ENCODE measurements around the gene CTIF. TPM values are rescaled to one million over a fixed set of nuclear protein-coding genes. Genes with fewer than 3 reads are reported as not detected.

Gene CTIF
- total RNA-seq, 1 experiment from 2014 or later: 5.8 TPM

- no peaks in the 10 kb centered on the region for H3K9me3 ChIP-seq (ENCODE audit: low read length)
- H3K9me2 ChIP-seq (replicated peaks; ENCODE audit: low read length): no peaks in the 10 kb centered on the region
- TF ChIP-seq CTCF (conservative IDR thresholded peaks at IDR 0.05; ENCODE audit: low read depth, low read length) (no peak), EZH2 (IDR thresholded peaks at IDR 0.05; ENCODE audit: low read length, unreplicated experiment) (no peak), EZH2phosphoT487 (IDR thresholded peaks at IDR 0.05; ENCODE audit: borderline replicate concordance, low read length) (no peak)
- intact Hi-C loops (cut with micrococcal nuclease): no loop called here
- no peak for DNase-seq
- no peak overlapping the region for H3K27ac ChIP-seq (ENCODE audit: low read length)
- H3K4me1 ChIP-seq (ENCODE audit: insufficient read depth, low read length): no peaks in the 10 kb centered on the region
- CTCF ChIA-PET: no interaction called here
- H3K4me3 ChIP-seq (ENCODE audit: low read length): no peak overlapping the region
- no peaks in the 10 kb centered on the region for H3K27me3 ChIP-seq (ENCODE audit: low read length)
- H3K36me3 ChIP-seq (ENCODE audit: low read depth, low read length): no peaks in the 10 kb centered on the region
- no TSS peak for BruUV-seq (replicated peaks)
- H4K20me1 ChIP-seq (ENCODE audit: low read length): no peaks in the 10 kb centered on the region
- H3K4me2 ChIP-seq (ENCODE audit: low read length): no peak overlapping the region
- no peaks in the 10 kb centered on the region for H3F3A ChIP-seq (ENCODE audit: low read length, unreplicated experiment)
- no peak for ATAC-seq
- H3K79me2 ChIP-seq (ENCODE audit: low read length): no peaks in the 10 kb centered on the region
- POLR2A ChIA-PET (ENCODE audit: unreplicated experiment): no interaction called here
- no peak overlapping the region for H2AFZ ChIP-seq (ENCODE audit: low read length)
- no peak overlapping the region for H3K9ac ChIP-seq (ENCODE audit: low read length)
Measured at GRCh38 chr18:48609820-48610815, 71.3 kb downstream of the CTIF start.

DNA sequence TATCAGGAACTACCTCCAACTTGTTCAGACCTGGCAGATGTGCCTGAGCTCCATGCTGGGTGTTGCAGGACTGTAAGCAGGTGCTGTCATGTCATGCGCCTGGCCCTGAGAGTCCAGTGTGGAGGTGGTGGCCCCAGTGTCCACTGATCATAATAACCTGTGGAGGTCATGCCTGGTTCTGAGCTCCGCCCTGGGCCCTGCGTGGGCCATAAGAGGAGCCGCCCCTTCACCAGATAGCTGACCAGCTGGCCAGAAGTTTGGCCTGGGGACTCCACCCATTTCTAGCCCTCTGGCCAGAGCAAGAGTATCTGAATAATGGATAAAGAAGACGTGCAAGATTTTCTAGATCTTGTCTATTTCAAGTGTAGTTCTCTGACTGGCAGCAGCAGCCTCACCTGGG, 72.4 kb downstream of the CTIF start:
- DNase-seq (no peak), ATAC-seq (no peak)
- Histone ChIP-seq H3K79me2 (ENCODE audit: low read length) (no peaks in the 10 kb centered on the region), H3K4me1 (ENCODE audit: insufficient read depth, low read length) (no peaks in the 10 kb centered on the region), H3F3A (ENCODE audit: low read length, unreplicated experiment) (no peaks in the 10 kb centered on the region), H3K4me3 (ENCODE audit: low read length) (no peak overlapping the region), H3K9ac (ENCODE audit: low read length) (no peak overlapping the region), H3K27me3 (ENCODE audit: low read length) (no peaks in the 10 kb centered on the region), H3K4me2 (ENCODE audit: low read length) (no peak overlapping the region), H3K9me2 (replicated peaks; ENCODE audit: low read length) (no peaks in the 10 kb centered on the region), H4K20me1 (ENCODE audit: low read length) (no peaks in the 10 kb centered on the region), H3K27ac (ENCODE audit: low read length) (no peak overlapping the region), H2AFZ (ENCODE audit: low read length) (no peak overlapping the region), H3K36me3 (ENCODE audit: low read depth, low read length) (no peaks in the 10 kb centered on the region), H3K9me3 (ENCODE audit: low read length) (no peaks in the 10 kb centered on the region)
- TF ChIP-seq CTCF (conservative IDR thresholded peaks at IDR 0.05; ENCODE audit: low read depth, low read length): no peak
- no peak for TF ChIP-seq EZH2phosphoT487 (IDR thresholded peaks at IDR 0.05; ENCODE audit: borderline replicate concordance, low read length)
- TF ChIP-seq EZH2 (IDR thresholded peaks at IDR 0.05; ENCODE audit: low read length, unreplicated experiment): no peak
- no TSS peak for BruUV-seq (replicated peaks)
- ChIA-PET CTCF (no interaction called here), POLR2A (ENCODE audit: unreplicated experiment) (no interaction called here)
- intact Hi-C loops (cut with micrococcal nuclease): no loop called here
